HTR-8/SVneo (cell line): ENCODE measurements around the gene NLRP5.
"Not testable (repeated sequence)": the region's sequence is repeated elsewhere in the genome, so short reads cannot be mapped to it uniquely, and the experiment has no call there.

Experiments
- DNase-seq: peaks from one replicate; pipeline ENCODE4 v3.0.0; 2011; ENCODE audit warnings: low spot score, mixed read lengths; ENCODE audit not compliant: insufficient read length
- FAIRE-seq: peaks from 2 replicates; lab custom pipeline; 2011; peaks lifted over from hg19 to GRCh38; lab: Jason Lieb, UNC

NLRP5 gene

GRCh38 chr19:55986487-55986886 is at the start of gene NLRP5:
TSS of gene NLRP5 (plus strand) at chr19:55986775.
- no peak for DNase-seq

GRCh38 chr19:55939206-55939605 is 47.4 kb upstream of the NLRP5 start:
- DNase-seq: no peak
- no peak for FAIRE-seq

More at GRCh38 chr19:55986487-55986886, at the start of gene NLRP5:
- no peak for FAIRE-seq

- FAIRE-seq (no peak), DNase-seq (no peak)
These were observed 46.3 kb upstream of the NLRP5 start for GRCh38 chr19:55940306-55940705.

GRCh38 chr19:55947532-55947931 is 39.0 kb upstream of the NLRP5 start, which contains the start of gene NLRP8:
TSS of gene NLRP8 (plus strand) at chr19:55947832.
- DNase-seq (no peak), FAIRE-seq (no peak)

- DNase-seq, FAIRE-seq: not testable (repeated sequence)
These were observed 36.0 kb upstream of the NLRP5 start for GRCh38 chr19:55950566-55950965.

GRCh38 chr19:55956431-55956830 is 30.1 kb upstream of the NLRP5 start:
- DNase-seq (no peak), FAIRE-seq (no peak)

GRCh38 chr19:55958356-55958755 is 28.2 kb upstream of the NLRP5 start:
- no peak for FAIRE-seq
- peak; percentile 22 for DNase-seq

GRCh38 chr19:55959996-55960675 is 26.4 kb upstream of the NLRP5 start:
- FAIRE-seq (no peak), DNase-seq (no peak)

GRCh38 chr19:55962186-55962585 is 24.4 kb upstream of the NLRP5 start:
- FAIRE-seq: no peak
- DNase-seq: peak; percentile 29

GRCh38 chr19:55973982-55974381 is 12.6 kb upstream of the NLRP5 start:
- no peak for DNase-seq
- FAIRE-seq: no peak

- FAIRE-seq (no peak), DNase-seq (no peak)
These were observed 6.2 kb upstream of the NLRP5 start for GRCh38 chr19:55980415-55980814.

- FAIRE-seq: no peak
- no peak for DNase-seq
These were observed 1.3 kb upstream of the NLRP5 start for GRCh38 chr19:55985254-55985653.

GRCh38 chr19:55990831-55991230 is 4.3 kb downstream of the NLRP5 start:
- DNase-seq (no peak), FAIRE-seq (no peak)

GRCh38 chr19:55993492-55993891 is 6.9 kb downstream of the NLRP5 start:
- DNase-seq (no peak), FAIRE-seq (no peak)

GRCh38 chr19:56014765-56015164 is 28.2 kb downstream of the NLRP5 start:
- no peak for DNase-seq
- FAIRE-seq: no peak

- no peak for DNase-seq
- FAIRE-seq: no peak
These were observed 29.2 kb downstream of the NLRP5 start for GRCh38 chr19:56015756-56016155.

GRCh38 chr19:56019325-56019724 is 32.8 kb downstream of the NLRP5 start:
- FAIRE-seq, DNase-seq: not testable (repeated sequence)

- FAIRE-seq: peak; percentile 36
- not testable (repeated sequence) for DNase-seq
These were observed 33.9 kb downstream of the NLRP5 start for GRCh38 chr19:56020355-56020975.

- FAIRE-seq: no peak
These were observed 40.2 kb downstream of the NLRP5 start for GRCh38 chr19:56026769-56027168.

GRCh38 chr19:56053596-56053995 is 67.0 kb downstream of the NLRP5 start:
- no peak for FAIRE-seq
- DNase-seq: no peak

More at GRCh38 chr19:56026769-56027168, 40.2 kb downstream of the NLRP5 start:
- no peak for DNase-seq

GRCh38 chr19:56066152-56067023 is 79.8 kb downstream of the NLRP5 start:
- FAIRE-seq (peak; percentile 73), DNase-seq (peak; percentile 83)
